H9 (cell line): ENCODE data around the gene BMP7. TPM values are rescaled to one million over a fixed set of nuclear protein-coding genes. Genes with fewer than 3 reads are reported as not detected.
A peak's percentile ranks its signal among the peaks of the same experiment; 100 is the strongest.

Source experiments
- DNase-seq: peaks from one replicate; pipeline ENCODE4 v3.0.0-alpha.2; 2017
- H2AFZ ChIP-seq: one replicate; pipeline ENCODE4 v1.6.1; 2013; ENCODE audit warnings: mild to moderate bottlenecking, low read length, control low read depth, moderate library complexity
- H2AK5ac ChIP-seq: 2 replicates; pipeline ENCODE4 v1.6.1; 2013; ENCODE audit warnings: low read length, control low read depth, mixed read lengths; ENCODE audit not compliant: insufficient read length
- H2BK120ac ChIP-seq: one replicate; pipeline ENCODE4 v1.6.1; 2013; ENCODE audit warnings: low read depth, mild to moderate bottlenecking, low read length, control low read depth, inconsistent platforms; ENCODE audit not compliant: poor library complexity, severe bottlenecking
- H2BK12ac ChIP-seq: 2 replicates; pipeline ENCODE4 v1.6.1; 2013; ENCODE audit warnings: low read length, control low read depth, mixed read lengths, low read depth; ENCODE audit not compliant: insufficient read length
- H2BK15ac ChIP-seq: 2 replicates; pipeline ENCODE4 v1.6.1; 2013; ENCODE audit warnings: low read depth, low read length, control low read depth
- H2BK20ac ChIP-seq: one replicate; pipeline ENCODE4 v1.6.1; 2013; ENCODE audit warnings: low read depth, mild to moderate bottlenecking, low read length, control low read depth, inconsistent platforms; ENCODE audit not compliant: poor library complexity, severe bottlenecking
- H2BK5ac ChIP-seq: 2 replicates; pipeline ENCODE4 v1.6.1; 2013; ENCODE audit warnings: low read length, control low read depth, mixed read lengths; ENCODE audit not compliant: insufficient read length
- H3K14ac ChIP-seq: 2 replicates; pipeline ENCODE4 v1.6.1; 2013; ENCODE audit warnings: low read length, control low read depth; ENCODE audit not compliant: insufficient read depth
- H3K18ac ChIP-seq: 2 replicates; pipeline ENCODE4 v1.6.1; 2013; ENCODE audit warnings: low read depth, mild to moderate bottlenecking, mixed read lengths, low read length, control low read depth; ENCODE audit not compliant: insufficient read length
- H3K23ac ChIP-seq: 2 replicates; pipeline ENCODE4 v1.6.1; 2013; ENCODE audit warnings: low read length, control low read depth, mixed read lengths, low read depth; ENCODE audit not compliant: insufficient read length
- H3K23me2 ChIP-seq: 2 replicates; pipeline ENCODE4 v1.6.1; 2013; ENCODE audit warnings: low read depth, mild to moderate bottlenecking, mixed read lengths, low read length, control low read depth; ENCODE audit not compliant: insufficient read length, poor library complexity, severe bottlenecking
- H3K27ac ChIP-seq: 2 replicates; pipeline ENCODE4 v1.5.1; 2013; ENCODE audit warnings: low read length, control low read depth, mixed read lengths, low read depth; ENCODE audit not compliant: insufficient read length
- H3K27me3 ChIP-seq: 2 replicates; pipeline ENCODE4 v1.6.1; 2013; ENCODE audit warnings: low read length, control low read depth, inconsistent platforms; ENCODE audit not compliant: insufficient read depth
- H3K4ac ChIP-seq: 2 replicates; pipeline ENCODE4 v1.6.1; 2013; ENCODE audit warnings: low read depth, mild to moderate bottlenecking, control low read depth, inconsistent platforms, low read length, moderate library complexity
- H3K4me1 ChIP-seq: 2 replicates; pipeline ENCODE4 v1.6.1; 2013; ENCODE audit warnings: low read length, control low read depth, inconsistent platforms; ENCODE audit not compliant: insufficient read depth
- H3K4me2 ChIP-seq: 2 replicates; pipeline ENCODE4 v1.6.1; 2013; ENCODE audit warnings: low read length, control low read depth, mixed read lengths; ENCODE audit not compliant: insufficient read length, insufficient read depth
- H3K56ac ChIP-seq: 2 replicates; pipeline ENCODE4 v1.6.1; 2013; ENCODE audit warnings: low read depth, mild to moderate bottlenecking, mixed read lengths, low read length, control low read depth; ENCODE audit not compliant: insufficient read length
- H3K79me1 ChIP-seq: 2 replicates; pipeline ENCODE4 v1.6.1; 2013; ENCODE audit warnings: low read depth, mild to moderate bottlenecking, moderate library complexity, low read length, control low read depth, inconsistent platforms; ENCODE audit not compliant: insufficient read depth, poor library complexity, severe bottlenecking
- H3K79me2 ChIP-seq: 2 replicates; pipeline ENCODE4 v1.6.1; 2013; ENCODE audit warnings: low read length, control low read depth, inconsistent platforms; ENCODE audit not compliant: insufficient read depth
- H3K9ac ChIP-seq: 2 replicates; pipeline ENCODE4 v1.6.1; 2013; ENCODE audit warnings: low read length, control low read depth, mixed read lengths; ENCODE audit not compliant: insufficient read length; ENCODE audit errors: extremely low read depth
- H3K9me3 ChIP-seq: one replicate; pipeline ENCODE4 v1.6.1; 2013; ENCODE audit warnings: low read depth, low read length, inconsistent platforms; ENCODE audit not compliant: control insufficient read depth
- H3T11ph ChIP-seq: one replicate; pipeline ENCODE4 v1.6.1; 2013; ENCODE audit warnings: mild to moderate bottlenecking, low read length, control low read depth, inconsistent platforms
- H4K20me1 ChIP-seq: one replicate; pipeline ENCODE4 v1.6.1; 2013; ENCODE audit not compliant: control insufficient read depth, insufficient read length, insufficient read depth
- H4K5ac ChIP-seq: 2 replicates; pipeline ENCODE4 v1.6.1; 2013; ENCODE audit warnings: low read depth, mild to moderate bottlenecking, mixed read lengths, low read length, control low read depth; ENCODE audit not compliant: insufficient read length
- H4K8ac ChIP-seq: replicated peaks from 2 replicates; pipeline ENCODE4 v1.6.1; 2013; ENCODE audit warnings: low read length, control low read depth, mixed read lengths, low read depth; ENCODE audit not compliant: insufficient read length
- H4K91ac ChIP-seq: 2 replicates; pipeline ENCODE4 v1.6.1; 2013; ENCODE audit warnings: low read depth, mild to moderate bottlenecking, moderate library complexity, mixed read lengths, low read length, control low read depth; ENCODE audit not compliant: insufficient read length
- H3K27ac Mint-ChIP-seq, 3 experiments: 2 replicates in 2 of 3; 3 replicates in 1 of 3; pipeline ENCODE4 v1.8.0; 2020 to 2021; ENCODE audit warnings: mixed read lengths in 3 of 3, mild to moderate bottlenecking in 1 of 3, moderate library complexity in 1 of 3
- H3K27me3 Mint-ChIP-seq: 2 replicates; pipeline ENCODE4 v1.8.0; 2021; ENCODE audit warnings: low read depth, mild to moderate bottlenecking, moderate library complexity, mixed read lengths
- H3K36me3 Mint-ChIP-seq, 3 experiments: 2 replicates in 2 of 3; 3 replicates in 1 of 3; pipeline ENCODE4 v1.8.0; 2020 to 2021; ENCODE audit warnings: low read depth in 3 of 3, mixed read lengths in 3 of 3; ENCODE audit not compliant: insufficient read depth in 1 of 3
- H3K4me1 Mint-ChIP-seq, 2 experiments: 2 replicates each; pipeline ENCODE4 v1.8.0; 2020; ENCODE audit warnings: mixed read lengths in 2 of 2
- H3K4me3 Mint-ChIP-seq, 2 experiments: 2 replicates in 1 of 2; 3 replicates in 1 of 2; pipeline ENCODE4 v1.8.0; 2020 to 2021; ENCODE audit warnings: mild to moderate bottlenecking in 2 of 2, mixed read lengths in 2 of 2, moderate library complexity in 1 of 2
- H3K9me3 Mint-ChIP-seq, 2 experiments: 2 replicates in 1 of 2; 3 replicates in 1 of 2; pipeline ENCODE4 v1.8.0; 2020; ENCODE audit warnings: mild to moderate bottlenecking in 2 of 2, mixed read lengths in 2 of 2, moderate library complexity in 1 of 2
- CTCF ChIP-seq: fragments of 200-600 bp; sonication (generic); conservative IDR thresholded peaks from 3 replicates; pipeline ENCODE4 v1.8.0; 2021; ENCODE audit warnings: antibody characterized with exemption, mild to moderate bottlenecking
- WGBS: extraction: QIAGEN DNeasy Blood & Tissue Kit; methylation state at CpG from one replicate; pipeline ENCODE4 v1.1.7; 2013; ENCODE audit warnings: missing lambda C conversion rate, low lambda C conversion rate, mixed read lengths; ENCODE audit not compliant: insufficient read length; ENCODE audit errors: extremely low coverage; 5-methylcytosine and 5-hydroxymethylcytosine counted together
- total RNA-seq: library from RNA; stranded (reverse); gene quantifications from 2 replicates; pipeline ENCODE4 v1.2.1, GENCODE V29; 2021

The BMP7 gene
- total RNA-seq, 1 experiment from 2014 or later, result 17.7 TPM

GRCh38 chr20:57195023-57195422 lies 71.4 kb downstream of the BMP7 start:
- Mint-ChIP-seq H3K9me3 (no peaks in the 10 kb centered on the region), H3K27me3 (no peaks in the 10 kb centered on the region; the same call in 1 of the 2 replicates), H3K36me3 (no peaks in the 10 kb centered on the region; a peak in 1 of 7 replicates), H3K27ac (peak overlapping the region in 1 of 3 experiments; percentile 61; a peak in 1 of 7 replicates), H3K4me3 (no peak overlapping the region), H3K4me1 (peaks cover 36 to 37% of the 10 kb centered on the region in 2 experiments)
- no peak overlapping the region for H3K23ac ChIP-seq
- H3K18ac ChIP-seq, result no peak overlapping the region
- H3K79me2 ChIP-seq, result no peaks in the 10 kb centered on the region
- H3K56ac ChIP-seq, result no peak overlapping the region
- H2BK15ac ChIP-seq, result no peak overlapping the region
- TF ChIP-seq CTCF, result no peak
- WGBS, result no CpG with 5 or more reads among the region's 10 CpGs
- H2AK5ac ChIP-seq, result no peak overlapping the region
- H3K23me2 ChIP-seq, result no peaks in the 10 kb centered on the region
- H3K27ac ChIP-seq, result no peak overlapping the region
- H3K9ac ChIP-seq, result no peak overlapping the region
- no peak overlapping the region for H2BK120ac ChIP-seq
- no peak overlapping the region for H3K14ac ChIP-seq
- no peak overlapping the region for H2BK12ac ChIP-seq
- H3T11ph ChIP-seq, result no peak overlapping the region
- no peak overlapping the region for H3K4ac ChIP-seq
- H4K8ac ChIP-seq, result no peak overlapping the region
- no peak overlapping the region for H2BK20ac ChIP-seq
- H3K79me1 ChIP-seq, result no peaks in the 10 kb centered on the region
- 0 out of 2 replicates have a peak, but pooled peaks cover 2% of the 10 kb centered on the region for H3K4me1 ChIP-seq
- no peak for DNase-seq
- H4K20me1 ChIP-seq, result no peaks in the 10 kb centered on the region
- H4K5ac ChIP-seq, result no peak overlapping the region
- no peak overlapping the region for H3K4me2 ChIP-seq
- H4K91ac ChIP-seq, result no peak overlapping the region
- no peaks in the 10 kb centered on the region for H3K9me3 ChIP-seq
- H2BK5ac ChIP-seq, result no peak overlapping the region
- no peaks in the 10 kb centered on the region for H3K27me3 ChIP-seq
- no peak overlapping the region for H2AFZ ChIP-seq
